Right renal cortex interstitium (tissue), 3 donors: ENCODE data around the gene KLB. TPM values are rescaled to one million over a fixed set of nuclear protein-coding genes. Genes with fewer than 3 reads are reported as not detected.

Experiments used
- polyA plus RNA-seq, 3 donors: library from polyadenylated mRNA; unstranded; fragments of 120-200 nt; gene quantifications; one replicate each; pipeline ENCODE4 v1.2.1, GENCODE V29; 2013; ENCODE audit not compliant: insufficient read length in 3 of 3

Gene KLB
- polyA plus RNA-seq, 3 donors: 0.16 to 0.26 (median 0.19) TPM

Other genes with a start within 250 kb of the KLB start
- 10 to 100 TPM; 88.0 to 90.0 (median 89.7) TPM for gene WDR19, start 224.4 kb upstream of the KLB start, polyA plus RNA-seq
- 10 to 100 TPM; 79.7 to 87.3 (median 80.9) TPM for gene RFC1, start 40.6 kb upstream of the KLB start, polyA plus RNA-seq
- 1,000 to 10,000 TPM in 1 of 3 donors, 100 to 1,000 TPM in 2; 503 to 1,797 (median 560) TPM for gene RPL9, start 52.0 kb downstream of the KLB start, polyA plus RNA-seq
- 10 to 100 TPM; 23.9 to 27.7 (median 26.7) TPM for gene LIAS, start 52.1 kb downstream of the KLB start, polyA plus RNA-seq
- 100 to 1,000 TPM in 1 of 3 donors, 10 to 100 TPM in 2; 98.2 to 106 (median 98.2) TPM for gene UGDH, start 120.5 kb downstream of the KLB start, polyA plus RNA-seq
- 10 to 100 TPM; 55.0 to 60.8 (median 60.2) TPM for gene SMIM14, start 231.9 kb downstream of the KLB start, polyA plus RNA-seq